Midbrain (tissue), 1 donor: Measurements from ENCODE around the gene LOXHD1.

ENCODE experiments used
- DNase-seq: peaks from one replicate; lab custom pipeline; 2025; lab: John Stamatoyannopoulos, UW

LOXHD1 gene

DNA sequence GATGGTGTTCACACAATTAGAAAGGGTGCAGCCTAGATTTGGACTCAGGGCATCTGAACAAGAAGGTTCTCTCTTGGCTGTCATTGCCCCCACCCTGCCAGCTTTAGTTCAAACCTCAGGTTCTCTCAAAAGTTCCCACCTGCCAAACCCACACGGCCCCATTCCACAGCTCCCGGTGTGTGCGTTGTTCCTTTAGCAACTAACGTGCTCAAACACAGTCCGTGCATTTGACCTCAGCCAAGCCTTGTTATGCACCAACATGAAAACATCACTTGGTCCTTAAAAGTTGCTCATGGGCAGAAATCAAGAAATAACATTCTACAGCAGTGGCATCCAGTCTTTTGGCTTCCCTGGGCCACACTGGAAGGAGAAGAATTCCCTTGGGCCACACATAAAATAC lies 32.0 kb downstream of the LOXHD1 start:
- DNase-seq = no peak

DNA sequence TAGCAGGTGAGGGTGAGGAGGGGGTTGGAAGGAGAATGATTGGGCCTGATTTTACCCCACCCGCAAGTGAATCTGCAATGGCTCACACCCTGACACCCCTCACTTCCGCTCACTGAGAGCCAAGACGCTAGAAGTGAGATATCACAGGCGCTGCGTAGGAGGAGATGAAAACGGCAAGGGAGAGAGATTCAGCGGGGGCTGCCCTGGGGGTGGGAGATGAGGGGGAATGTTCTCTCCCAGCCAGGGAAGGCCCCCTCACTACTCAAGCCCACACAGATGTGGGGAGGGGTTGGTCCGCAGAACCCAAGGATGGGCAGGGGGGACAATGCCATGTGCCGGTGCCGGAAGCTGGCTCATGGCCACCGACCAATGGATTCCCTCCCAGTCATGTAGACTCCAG lies 32.9 kb downstream of the LOXHD1 start:
- DNase-seq = no peak

DNA sequence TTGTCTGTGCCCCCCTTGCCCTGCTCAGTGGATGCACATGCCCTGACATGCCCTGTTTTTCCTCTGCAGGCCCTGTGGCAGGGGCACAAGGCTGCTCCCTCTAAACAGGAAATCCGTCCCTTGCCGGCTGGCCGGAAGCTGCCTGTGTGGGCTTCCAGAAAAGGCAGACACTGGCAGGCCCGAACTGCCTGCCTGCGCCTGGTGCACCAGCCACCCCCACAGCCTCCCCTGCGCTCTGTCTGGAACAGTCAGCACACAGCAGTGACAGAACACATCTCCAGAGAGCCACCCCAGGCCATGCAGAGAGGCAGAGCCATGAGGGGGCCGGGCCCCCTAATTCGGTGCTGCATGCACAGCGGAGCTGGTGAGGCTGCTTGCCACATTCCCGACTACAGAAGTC lies 33.5 kb downstream of the LOXHD1 start:
- no peak for DNase-seq

DNA sequence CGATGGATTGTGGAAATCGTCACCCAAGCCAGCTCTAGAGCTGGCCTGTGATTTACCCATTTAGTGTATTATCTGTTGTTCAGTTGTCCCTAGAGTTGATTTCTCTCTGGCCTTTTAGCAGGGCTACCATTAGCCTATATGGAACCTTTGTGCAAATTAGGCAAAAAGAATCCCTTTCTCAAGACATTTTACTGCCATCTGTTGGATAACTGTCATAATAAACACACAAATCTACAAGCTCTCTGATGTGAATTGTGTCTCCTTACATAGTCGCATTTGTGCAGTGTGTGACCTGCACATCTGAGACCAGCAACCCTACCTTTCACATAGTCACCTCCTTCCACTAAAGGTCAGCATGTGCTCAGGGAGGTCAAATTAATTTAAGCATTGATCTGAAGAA lies 34.0 kb downstream of the LOXHD1 start:
- DNase-seq = peak; percentile 27

DNA sequence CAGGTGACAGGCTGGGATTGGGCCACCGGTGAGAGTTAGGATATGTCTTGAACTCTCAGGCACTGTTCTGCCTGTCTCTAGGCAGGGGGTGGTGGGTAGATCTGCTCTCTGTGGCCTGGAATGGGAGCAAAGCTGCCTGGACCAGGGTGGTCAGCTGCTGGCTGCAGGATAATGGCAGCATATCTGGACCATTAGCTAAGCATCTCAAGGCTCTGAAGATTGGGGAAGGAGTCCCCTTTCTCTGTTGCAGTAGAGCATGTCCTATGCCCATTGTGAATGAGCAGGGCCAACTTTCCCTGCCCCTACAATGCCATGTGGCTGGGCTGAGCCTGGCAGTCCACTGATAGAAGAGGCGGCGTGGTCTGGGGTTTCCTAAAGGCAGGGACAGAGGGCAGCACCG lies 34.6 kb downstream of the LOXHD1 start:
- no peak for DNase-seq

DNA sequence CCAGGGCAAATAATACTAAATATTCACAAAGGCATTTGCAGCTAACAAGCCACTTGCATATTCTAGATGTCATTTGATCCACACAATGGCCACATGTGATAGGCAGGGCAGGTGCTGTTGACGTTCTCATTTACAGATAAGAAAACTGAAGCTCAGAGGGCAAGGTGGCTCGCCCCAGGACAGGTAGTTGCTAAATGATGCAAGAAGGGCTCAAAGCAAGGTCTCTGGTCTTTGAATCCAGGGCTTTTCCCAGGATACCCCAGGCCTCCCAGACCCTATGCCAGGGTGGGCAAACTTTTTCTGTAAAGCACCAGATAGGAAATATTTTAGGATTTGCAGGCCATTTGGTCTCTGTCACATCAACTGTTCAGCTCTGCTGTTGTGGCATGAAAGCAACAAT lies 35.1 kb downstream of the LOXHD1 start:
- no peak for DNase-seq

DNA sequence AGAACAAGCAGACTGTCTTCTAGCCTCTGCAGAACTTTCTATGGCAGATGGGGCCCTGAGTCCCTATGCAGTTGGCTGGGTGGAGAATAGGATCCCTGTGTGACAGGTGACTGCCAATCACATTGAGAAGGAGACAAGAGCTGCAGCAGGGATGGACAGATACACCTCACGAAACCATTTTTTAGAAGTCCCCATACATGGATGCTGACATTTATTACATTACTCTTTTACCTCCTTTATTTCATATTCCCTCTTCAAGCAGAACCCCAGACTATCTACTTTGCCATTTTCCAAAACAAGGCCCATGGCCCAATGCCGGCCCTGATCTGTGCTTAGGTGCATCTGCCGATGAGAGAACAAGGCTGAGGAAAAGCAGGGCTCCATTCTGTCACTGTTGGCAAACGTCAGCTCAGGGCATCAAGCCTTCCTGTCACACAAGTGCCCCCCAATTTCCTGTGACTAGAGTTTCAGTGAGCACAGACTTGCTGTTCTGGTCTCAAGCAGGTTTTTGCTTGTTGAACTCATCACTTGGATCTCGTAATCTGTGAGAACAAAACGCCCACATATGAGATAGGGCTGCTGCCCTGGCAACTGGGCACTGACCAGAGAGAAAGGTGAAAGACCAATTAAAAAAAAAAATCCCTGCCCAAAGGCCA lies 35.8 kb downstream of the LOXHD1 start:
- no peak for DNase-seq

DNA sequence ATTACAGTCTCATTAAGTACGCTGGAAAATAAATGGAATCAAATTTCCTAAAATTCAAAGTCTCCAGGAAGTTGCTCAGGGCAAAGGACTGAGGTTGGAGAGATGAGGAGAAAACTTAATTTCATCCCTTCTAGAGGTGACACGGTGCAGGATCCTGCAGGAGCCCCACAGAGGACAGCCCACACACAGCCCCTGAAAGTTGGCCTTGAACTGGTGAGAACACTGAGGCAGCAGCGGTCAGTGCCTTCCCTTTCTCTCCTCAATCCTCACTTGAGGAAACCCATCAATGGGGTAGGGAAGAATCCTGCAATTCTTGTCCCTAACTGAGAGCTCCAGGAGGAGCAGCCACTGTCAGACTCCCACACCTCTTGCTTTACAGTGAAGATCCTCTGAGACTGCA lies 37.5 kb downstream of the LOXHD1 start:
- no peak for DNase-seq

- no peak for DNase-seq
These were observed 41.3 kb downstream of the LOXHD1 start for GRCh38 chr18:46615720-46616119.

GRCh38 chr18:46609048-46609447 lies 48.0 kb downstream of the LOXHD1 start:
- no peak for DNase-seq

DNA sequence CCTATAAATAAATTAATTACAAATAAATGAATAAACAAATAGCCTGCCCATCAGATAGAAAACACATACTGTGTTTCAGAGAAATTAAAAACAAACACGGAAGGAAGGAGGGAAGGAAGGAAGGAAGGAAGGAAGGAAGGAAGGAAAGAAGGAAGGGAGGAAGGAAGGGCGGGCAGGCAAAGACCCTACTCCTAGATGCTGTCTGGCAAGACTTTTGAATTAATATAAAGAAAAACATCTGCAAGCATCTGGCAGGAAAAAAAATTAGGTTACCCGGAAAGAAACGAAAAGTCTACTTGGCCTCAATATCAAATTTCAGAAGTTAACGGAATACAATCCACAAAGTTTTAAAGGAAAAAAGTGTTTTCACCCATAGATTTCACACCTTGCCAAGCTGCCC lies 49.1 kb downstream of the LOXHD1 start:
- DNase-seq = no peak

GRCh38 chr18:46601141-46601805 lies 55.7 kb downstream of the LOXHD1 start:
- DNase-seq = no peak

GRCh38 chr18:46596119-46596518 lies 60.9 kb downstream of the LOXHD1 start:
- DNase-seq = no peak

GRCh38 chr18:46591783-46592391 lies 65.1 kb downstream of the LOXHD1 start:
- no peak for DNase-seq

- no peak for DNase-seq
These were observed 66.9 kb downstream of the LOXHD1 start for GRCh38 chr18:46590103-46590502.

- no peak for DNase-seq
These were observed 67.9 kb downstream of the LOXHD1 start for GRCh38 chr18:46588971-46589660.

GRCh38 chr18:46587600-46587999 lies 69.4 kb downstream of the LOXHD1 start:
- DNase-seq = no peak

GRCh38 chr18:46583711-46584110 lies 73.3 kb downstream of the LOXHD1 start:
- no peak for DNase-seq

DNA sequence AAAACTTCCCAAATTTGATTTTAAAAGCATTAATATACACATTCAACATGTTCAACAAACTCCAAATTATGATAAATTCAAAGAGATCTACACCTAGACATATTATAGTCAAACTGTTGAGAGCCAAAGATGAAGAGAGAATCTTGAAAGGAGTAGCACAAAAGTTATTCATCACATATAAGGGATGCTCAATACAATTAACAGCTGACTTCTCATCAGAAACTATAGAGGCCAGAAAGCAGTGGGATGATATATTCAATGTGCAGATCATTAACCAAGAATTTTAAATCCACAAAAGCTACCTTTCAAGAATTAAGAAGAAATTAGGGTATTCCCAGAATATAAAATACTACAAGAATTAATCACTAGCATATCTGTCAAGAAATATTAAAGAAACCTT lies 75.4 kb downstream of the LOXHD1 start:
- no peak for DNase-seq

DNA sequence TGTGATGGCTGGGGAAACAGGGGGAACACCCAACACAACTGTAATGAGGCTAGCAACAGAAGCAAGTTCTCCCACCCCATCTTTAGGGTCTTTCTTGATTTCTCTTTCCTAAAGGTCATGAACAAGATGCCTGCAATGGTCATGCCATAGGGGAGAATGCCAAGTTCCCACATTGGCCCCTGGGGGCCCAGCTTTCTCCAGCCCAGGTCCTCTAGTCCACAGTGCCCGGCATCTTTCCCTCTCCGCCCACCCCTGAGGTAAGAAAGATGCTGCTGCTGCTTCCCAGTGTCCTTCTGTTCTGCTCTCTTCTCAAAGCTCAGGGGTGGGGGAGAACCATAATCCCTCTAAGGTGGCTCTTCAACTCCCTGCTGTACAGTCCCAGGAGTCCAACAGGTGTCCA lies 78.0 kb downstream of the LOXHD1 start:
- DNase-seq = no peak

DNA sequence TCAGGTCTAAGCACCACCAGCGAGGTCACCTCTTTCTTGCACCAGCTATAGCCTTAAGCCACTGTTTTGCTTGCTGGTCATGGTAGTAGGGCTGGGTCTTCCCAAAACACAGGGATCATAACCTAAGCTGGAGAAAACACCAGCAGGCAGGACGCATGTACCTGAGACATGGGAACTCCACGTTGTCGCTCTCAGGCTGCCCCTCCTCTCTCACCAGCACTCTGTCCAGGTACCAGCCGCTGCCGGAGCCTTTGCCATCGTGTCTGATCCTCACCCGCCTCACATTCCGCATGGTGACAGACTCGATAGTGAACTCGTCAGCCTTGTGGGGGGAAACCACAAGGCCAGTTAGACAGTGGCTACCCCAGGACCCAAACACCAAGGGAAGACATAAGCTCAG lies 79.5 kb downstream of the LOXHD1 start:
- no peak for DNase-seq

DNA sequence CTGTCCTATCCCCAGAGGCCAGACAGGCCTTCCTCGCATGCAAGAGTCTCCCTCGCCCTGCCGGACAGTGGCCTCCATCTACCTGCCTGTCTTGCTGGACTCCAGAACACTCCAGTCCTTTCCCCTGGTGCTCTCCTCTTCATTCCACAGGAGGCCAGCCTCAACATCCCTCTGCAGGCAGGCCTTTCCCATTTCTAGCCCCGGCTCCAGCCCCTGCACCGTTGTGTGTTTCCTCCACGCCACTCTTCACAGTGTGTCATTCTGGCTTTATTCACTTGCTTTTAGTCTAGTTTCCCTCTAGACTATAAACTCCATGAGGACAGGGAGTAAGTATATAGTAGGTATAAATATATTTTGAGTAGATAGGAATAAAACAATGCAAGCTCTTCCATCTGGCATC lies 81.2 kb downstream of the LOXHD1 start:
- no peak for DNase-seq

- DNase-seq = no peak
These were observed 82.3 kb downstream of the LOXHD1 start for GRCh38 chr18:46574743-46575115.
